Heart left ventricle (tissue), 13 donors: ENCODE results near the gene NRAP.

ENCODE experiments used
- POLR2A ChIP-seq, 2 donors: fragments of 450-650 bp; IDR thresholded peaks; one replicate each; pipeline ENCODE4 v1.6.1; 2017; ENCODE audit warnings: antibody characterized with exemption in 2 of 2, mild to moderate bottlenecking in 2 of 2, moderate library complexity in 2 of 2
- TF ChIP-seq, protein P1 (sequence below), 12 donors: fragments of 200-600 bp; sonication (generic) in 4 of 12; IDR thresholded peaks; one replicate each; pipeline versions ENCODE4 v1.5.0 to v1.8.0; 2018 to 2022; ENCODE audit warnings: antibody characterized with exemption in 12 of 12, mild to moderate bottlenecking in 5 of 12
- donor health status: ischemic (EF 13 %, LVEDD 7.1; RV severe dilation, severe dysfunction).
- donor health status: DM: no; HTN: yes; CAD: no.
- donor health status: DM: no; HTN: no; CAD: no.
- donor health status: ischemic (EF 25% LVEDD 6.9; RV normal size, moderate dysfunction).
- donor health status: ischemic (EF 25% LVEDD 5.7; RV mildly dilated, moderate dysfunction).
- donor health status: ischemic (EF 35%, LVEDD 5.7; RV mildly dilated, moderate dysfunction).
- donor health status: nonischemic (EF 11% LVEDD 7.7; RV severe dilation, severe dysfunction).
- donor health status: DM: yes; HTN: yes; CAD: no.
- donor health status: PGD.
- donor health status: ischemic (EF 29% LVEDD 5.4; RV normal size, mild dysfunction).
- donor health status: nonischemic (EF 23%, LVEDD 6.1; RV moderate dilation, normal function).

DNA sequence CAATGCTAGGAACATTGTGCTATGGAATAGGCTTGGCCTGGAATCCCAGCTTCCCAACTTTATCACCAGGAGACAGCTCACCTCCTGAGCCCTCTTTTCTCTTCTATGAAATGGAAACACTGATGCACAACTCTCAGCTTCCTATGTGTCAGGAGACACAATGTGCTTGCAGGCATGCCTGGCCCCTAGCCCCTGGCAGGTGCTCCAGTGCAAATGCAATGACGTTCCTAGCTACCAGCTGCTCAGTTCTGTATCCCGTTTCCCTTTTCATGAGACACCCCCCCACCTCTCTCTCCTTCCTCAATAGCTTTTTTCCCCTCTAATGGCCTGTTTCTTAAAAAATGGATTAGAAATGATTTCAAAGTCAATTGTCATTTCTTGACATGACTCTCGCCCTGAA is 80.3 kb downstream of the NRAP start:
- TF ChIP-seq, protein P1, sequence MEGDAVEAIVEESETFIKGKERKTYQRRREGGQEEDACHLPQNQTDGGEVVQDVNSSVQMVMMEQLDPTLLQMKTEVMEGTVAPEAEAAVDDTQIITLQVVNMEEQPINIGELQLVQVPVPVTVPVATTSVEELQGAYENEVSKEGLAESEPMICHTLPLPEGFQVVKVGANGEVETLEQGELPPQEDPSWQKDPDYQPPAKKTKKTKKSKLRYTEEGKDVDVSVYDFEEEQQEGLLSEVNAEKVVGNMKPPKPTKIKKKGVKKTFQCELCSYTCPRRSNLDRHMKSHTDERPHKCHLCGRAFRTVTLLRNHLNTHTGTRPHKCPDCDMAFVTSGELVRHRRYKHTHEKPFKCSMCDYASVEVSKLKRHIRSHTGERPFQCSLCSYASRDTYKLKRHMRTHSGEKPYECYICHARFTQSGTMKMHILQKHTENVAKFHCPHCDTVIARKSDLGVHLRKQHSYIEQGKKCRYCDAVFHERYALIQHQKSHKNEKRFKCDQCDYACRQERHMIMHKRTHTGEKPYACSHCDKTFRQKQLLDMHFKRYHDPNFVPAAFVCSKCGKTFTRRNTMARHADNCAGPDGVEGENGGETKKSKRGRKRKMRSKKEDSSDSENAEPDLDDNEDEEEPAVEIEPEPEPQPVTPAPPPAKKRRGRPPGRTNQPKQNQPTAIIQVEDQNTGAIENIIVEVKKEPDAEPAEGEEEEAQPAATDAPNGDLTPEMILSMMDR (IDR thresholded peaks at IDR 0.05) = no peak
- TF ChIP-seq POLR2A (IDR thresholded peaks at IDR 0.05) = no peak
